ENCODE data around the gene CMTR1. TPM values are rescaled to one million over a fixed set of nuclear protein-coding genes. Genes with fewer than 3 reads are reported as not detected.

CMTR1 gene
- total and polyA plus RNA-seq, 10 of the 15 experiments (the other 5 are each of a cell fraction or from before 2014, with no cell fraction given) = 2.7 to 67.0 (median 46.2) TPM

DNA sequence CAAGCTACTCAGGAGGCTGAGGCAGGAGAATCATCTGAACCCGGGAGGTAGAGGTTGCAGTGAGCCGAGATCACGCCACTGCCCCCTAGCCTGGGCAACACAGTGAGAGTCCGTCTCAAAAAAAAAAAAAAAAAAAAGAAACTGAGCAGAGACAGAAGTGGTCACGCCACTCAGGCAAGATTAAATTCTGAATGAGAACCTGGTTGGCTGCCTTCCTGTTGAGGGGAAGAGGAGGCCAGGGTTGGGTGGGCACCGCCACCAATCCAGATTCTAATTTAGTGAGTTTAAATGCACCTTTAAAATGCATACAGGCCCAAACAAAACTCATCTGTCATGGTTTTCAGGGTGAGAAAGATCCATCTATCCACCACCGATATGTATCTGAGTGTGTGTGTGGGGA is 90.4 kb downstream of the CMTR1 start:
- ChIA-PET POLR2A (interaction anchor here (0.7 kb wide), 1 partner anchor 12 kb away, joined by 5 read pairs; no protein-coding TSS in a partner anchor), CTCF (no interaction called here), RAD21 (ENCODE audit: unreplicated experiment) (interaction anchor here (0.6 to 1.5 kb wide), 3 partner anchors 15 to 489 kb away, joined by 3 to 5 read pairs (median 3); no protein-coding TSS in a partner anchor), SMC1A (ENCODE audit: uncharacterized antibody, unreplicated experiment) (interaction anchor here (1.3 kb wide), 1 partner anchor 42 kb away, joined by 4 read pairs; no protein-coding TSS in a partner anchor)
- ATAC-seq = no peak
- Histone ChIP-seq H3K27ac (ENCODE audit: control insufficient read depth, insufficient read depth) (no peak overlapping the region), H3K79me2 (ENCODE audit: control insufficient read depth, insufficient read depth, low read length) (no peaks in the 10 kb centered on the region), H3K9ac (ENCODE audit: control insufficient read depth, insufficient read depth, low read length) (no peak overlapping the region), H3K9me3 (replicated peaks; ENCODE audit: control insufficient read depth, insufficient read depth, low read length) (no peaks in the 10 kb centered on the region; the same call in 2 of the 3 replicates), H3K27me3 (replicated peaks in 1 of 2; ENCODE audit: control insufficient read depth in 2 of 2, insufficient read depth in 2 of 2, low read length in 1 of 2) (no peaks in the 10 kb centered on the region), H3K4me1 (ENCODE audit: control insufficient read depth, insufficient read depth, low read length) (peaks cover 16% of the 10 kb centered on the region), H4K20me1 (ENCODE audit: control insufficient read depth, insufficient read depth) (no peaks in the 10 kb centered on the region), H3K4me2 (ENCODE audit: control insufficient read depth, insufficient read depth) (no peak overlapping the region), H3K36me3 (ENCODE audit: control insufficient read depth in 2 of 2, insufficient read depth in 2 of 2, low read length in 1 of 2) (no peaks in the 10 kb centered on the region), H3K4me3 (no peak overlapping the region), H2AFZ (ENCODE audit: control insufficient read depth, low read depth, low read length) (no peak overlapping the region)
- 0 out of 2 replicates have a peak, but pooled peaks have one; percentile 34 for TF ChIP-seq ZNF384 (IDR thresholded peaks at IDR 0.05; ENCODE audit: borderline replicate concordance, low read depth, low read length)
- no peak for TF ChIP-seq LARP7 (IDR thresholded peaks at IDR 0.05)
- DNase-seq (ENCODE audit: low read depth, low spot score) = no peak
- intact Hi-C loops (cut with micrococcal nuclease; ENCODE audit: unreplicated experiment) = no loop called here
- no peak for FAIRE-seq
- 55% methylated on average over 5 of the region's 7 CpGs for WGBS (ENCODE audit: insufficient coverage, insufficient replicate concordance, low lambda C conversion rate, missing lambda C conversion rate)
- no TSS peak for BruUV-seq (replicated peaks)
- in situ Hi-C loops (cut with MboI) = no loop called here

GRCh38 chr6:37524025-37524969 is 91.3 kb downstream of the CMTR1 start:
- Histone ChIP-seq H3K36me3 (ENCODE audit: control insufficient read depth in 2 of 2, insufficient read depth in 2 of 2, low read length in 1 of 2) (no peaks in the 10 kb centered on the region), H3K9me3 (replicated peaks; ENCODE audit: control insufficient read depth, insufficient read depth, low read length) (no peaks in the 10 kb centered on the region; the same call in 2 of the 3 replicates), H4K20me1 (ENCODE audit: control insufficient read depth, insufficient read depth) (no peaks in the 10 kb centered on the region), H3K4me3 (no peak overlapping the region), H3K4me1 (ENCODE audit: control insufficient read depth, insufficient read depth, low read length) (peaks cover 16% of the 10 kb centered on the region), H3K27me3 (replicated peaks in 1 of 2; ENCODE audit: control insufficient read depth in 2 of 2, insufficient read depth in 2 of 2, low read length in 1 of 2) (no peaks in the 10 kb centered on the region), H3K27ac (ENCODE audit: control insufficient read depth, insufficient read depth) (no peak overlapping the region), H3K9ac (ENCODE audit: control insufficient read depth, insufficient read depth, low read length) (no peak overlapping the region), H3K4me2 (ENCODE audit: control insufficient read depth, insufficient read depth) (no peak overlapping the region), H3K79me2 (ENCODE audit: control insufficient read depth, insufficient read depth, low read length) (no peaks in the 10 kb centered on the region), H2AFZ (ENCODE audit: control insufficient read depth, low read depth, low read length) (no peak overlapping the region)
- ChIA-PET SMC1A (ENCODE audit: uncharacterized antibody, unreplicated experiment) (interaction anchor here (1.0 to 2.2 kb wide), 4 partner anchors 8 to 41 kb away, joined by 3 to 8 read pairs (median 4); no protein-coding TSS in a partner anchor), POLR2A (interaction anchor here (1.0 to 2.0 kb wide), 2 partner anchors 8 to 33 kb away, joined by 6 read pairs; no protein-coding TSS in a partner anchor), RAD21 (ENCODE audit: unreplicated experiment) (interaction anchor here (0.6 to 1.5 kb wide), 4 partner anchors 14 to 488 kb away, joined by 3 to 5 read pairs (median 3); no protein-coding TSS in a partner anchor), CTCF (interaction anchor here (2.2 to 6.5 kb wide), 2 partner anchors 14 to 41 kb away, joined by 8 to 29 read pairs; no protein-coding TSS in a partner anchor)
- no peak for TF ChIP-seq RUNX3 (IDR thresholded peaks at IDR 0.05; ENCODE audit: low read length)
- no peak for TF ChIP-seq FOXK2 (IDR thresholded peaks at IDR 0.05)
- no peak for TF ChIP-seq SREBF2 (IDR thresholded peaks at IDR 0.05; ENCODE audit: low read length)
- TF ChIP-seq, protein P1, sequence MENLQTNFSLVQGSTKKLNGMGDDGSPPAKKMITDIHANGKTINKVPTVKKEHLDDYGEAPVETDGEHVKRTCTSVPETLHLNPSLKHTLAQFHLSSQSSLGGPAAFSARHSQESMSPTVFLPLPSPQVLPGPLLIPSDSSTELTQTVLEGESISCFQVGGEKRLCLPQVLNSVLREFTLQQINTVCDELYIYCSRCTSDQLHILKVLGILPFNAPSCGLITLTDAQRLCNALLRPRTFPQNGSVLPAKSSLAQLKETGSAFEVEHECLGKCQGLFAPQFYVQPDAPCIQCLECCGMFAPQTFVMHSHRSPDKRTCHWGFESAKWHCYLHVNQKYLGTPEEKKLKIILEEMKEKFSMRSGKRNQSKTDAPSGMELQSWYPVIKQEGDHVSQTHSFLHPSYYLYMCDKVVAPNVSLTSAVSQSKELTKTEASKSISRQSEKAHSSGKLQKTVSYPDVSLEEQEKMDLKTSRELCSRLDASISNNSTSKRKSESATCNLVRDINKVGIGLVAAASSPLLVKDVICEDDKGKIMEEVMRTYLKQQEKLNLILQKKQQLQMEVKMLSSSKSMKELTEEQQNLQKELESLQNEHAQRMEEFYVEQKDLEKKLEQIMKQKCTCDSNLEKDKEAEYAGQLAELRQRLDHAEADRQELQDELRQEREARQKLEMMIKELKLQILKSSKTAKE (IDR thresholded peaks at IDR 0.05; ENCODE audit: low read depth, poor library complexity, severe bottlenecking) = no peak
- no peak for TF ChIP-seq REST (IDR thresholded peaks at IDR 0.05; ENCODE audit: low read depth, low read length)
- DNase-seq (ENCODE audit: low read depth, low spot score) = no peak
- no peak for FAIRE-seq
- in situ Hi-C loops (cut with MboI) (no loop called here), intact Hi-C loops (cut with micrococcal nuclease; ENCODE audit: unreplicated experiment) (no loop called here)
- no TSS peak for BruUV-seq (replicated peaks)
- no peak for ATAC-seq
- WGBS (ENCODE audit: insufficient coverage, insufficient replicate concordance, low lambda C conversion rate, missing lambda C conversion rate) = 50% methylated on average over 19 of the region's 19 CpGs

Measured in GM12878 (cell line).